GM18502 (cell line): ENCODE results near the gene NFATC2.

Source experiments
- ATAC-seq: cut with Tn5 transposase; IDR thresholded peaks from one replicate; pipeline ENCODE4 v1.9.1; 2021; ENCODE audit warnings: mild to moderate bottlenecking; ENCODE audit not compliant: unreplicated experiment, poor library complexity

NFATC2 gene

DNA sequence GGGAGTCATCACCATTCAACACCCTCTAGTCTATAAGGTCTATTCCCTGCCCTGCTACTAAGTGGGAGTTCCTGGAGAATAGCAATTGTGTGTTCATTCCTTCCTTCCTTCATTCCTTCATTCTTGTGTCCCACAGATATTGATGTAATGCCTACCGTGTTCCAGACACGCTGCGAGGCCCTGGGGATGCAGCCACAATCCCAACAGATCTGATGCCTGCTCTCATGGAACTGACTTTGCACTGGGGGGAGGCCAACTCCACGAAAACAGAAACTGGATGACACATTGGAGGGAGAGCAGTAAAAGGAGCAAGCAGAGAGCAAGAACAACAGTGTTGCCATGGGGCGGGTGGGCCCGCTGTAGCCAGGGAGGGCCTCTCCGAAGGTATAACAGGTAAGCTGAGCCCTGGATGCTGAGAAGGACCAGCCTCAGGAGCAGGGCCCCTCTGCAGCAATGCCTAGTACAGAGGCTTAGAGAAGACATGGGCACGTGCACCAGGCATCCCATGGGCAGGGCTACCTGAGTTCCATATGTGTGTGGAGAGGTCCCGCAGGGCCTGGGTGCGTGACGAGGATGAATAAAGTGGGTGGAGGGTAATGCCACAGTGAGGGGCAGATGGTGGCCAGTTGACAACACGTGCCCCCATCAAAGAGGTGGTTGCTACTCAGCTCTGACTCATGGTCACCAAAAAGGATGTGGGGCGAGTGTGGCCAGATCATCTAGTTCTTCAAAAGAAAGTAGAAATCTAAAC, 173.9 kb downstream of the NFATC2 start:
- no peak for ATAC-seq

DNA sequence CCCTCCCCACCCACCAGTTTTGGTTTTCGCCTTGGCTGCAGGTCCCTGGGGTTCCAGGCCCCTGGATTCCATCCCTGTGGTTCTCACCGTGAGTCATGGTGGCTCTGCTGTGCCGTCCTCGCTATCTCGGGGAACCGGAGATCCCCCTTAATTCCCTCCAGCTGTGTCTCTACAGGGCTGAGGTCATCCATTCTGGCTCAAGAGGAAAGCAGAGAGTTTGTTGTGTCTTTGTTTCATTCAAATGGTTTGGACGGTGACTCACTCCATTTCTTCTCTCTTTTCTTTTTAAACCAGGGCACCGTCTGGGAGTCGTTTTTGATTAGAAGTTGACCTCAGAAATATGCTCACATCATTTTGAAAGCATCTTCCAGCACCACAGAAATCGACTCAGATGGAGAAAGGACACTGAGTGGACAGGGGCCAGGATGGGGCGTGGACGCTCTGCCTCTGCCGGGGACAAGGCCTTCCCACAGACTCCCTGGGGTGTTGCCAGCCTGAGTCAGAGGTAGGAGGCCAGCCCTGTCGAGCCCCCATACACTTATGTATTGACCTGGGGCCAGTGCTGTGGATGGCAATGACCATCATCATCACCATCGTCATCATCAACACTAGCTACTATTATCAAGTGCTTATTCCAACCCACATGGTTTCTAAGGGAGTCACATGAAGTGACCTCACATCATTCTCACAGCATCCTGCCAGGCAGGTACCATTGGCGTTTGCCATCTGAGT, 176.2 kb downstream of the NFATC2 start:
- ATAC-seq, result no peak

DNA sequence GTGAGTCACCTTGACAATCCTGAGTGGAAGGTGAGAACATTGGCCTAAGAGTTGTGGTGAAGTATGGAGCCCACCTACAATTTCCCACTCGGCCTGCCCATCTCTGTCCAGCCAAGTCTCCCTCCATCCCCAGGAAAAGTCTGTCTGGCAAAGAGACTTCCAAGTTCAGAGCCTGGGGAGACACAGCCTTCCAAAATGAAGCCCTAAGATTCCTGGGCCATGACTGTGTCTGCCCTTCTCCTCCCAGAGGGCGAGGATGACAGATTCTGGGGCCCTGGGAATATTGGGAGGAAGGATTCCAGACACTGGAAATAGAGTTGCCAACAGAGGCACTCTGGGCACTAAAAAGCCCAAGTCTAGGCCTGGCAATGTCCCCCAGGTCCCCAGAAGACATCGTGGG, 176.8 kb downstream of the NFATC2 start:
- no peak for ATAC-seq

DNA sequence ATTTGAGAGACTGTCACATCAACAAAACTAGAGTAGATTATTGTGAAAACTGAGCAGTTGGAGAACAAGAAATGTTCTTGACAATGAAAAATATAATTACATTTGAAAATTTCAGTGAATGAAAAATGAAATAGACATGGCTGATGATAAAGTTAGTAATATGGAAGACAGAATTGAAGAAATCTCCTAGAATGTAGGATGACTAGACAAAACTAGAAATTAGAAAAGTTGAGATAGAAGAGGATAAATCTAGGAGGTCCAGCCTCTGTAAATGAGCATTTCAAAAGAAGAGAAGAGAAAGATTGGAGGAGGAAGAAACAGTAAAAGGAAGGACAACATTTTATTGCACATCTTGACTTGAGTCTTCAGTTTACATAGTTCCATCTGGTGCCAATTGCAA, 178.7 kb downstream of the NFATC2 start:
- no peak for ATAC-seq

DNA sequence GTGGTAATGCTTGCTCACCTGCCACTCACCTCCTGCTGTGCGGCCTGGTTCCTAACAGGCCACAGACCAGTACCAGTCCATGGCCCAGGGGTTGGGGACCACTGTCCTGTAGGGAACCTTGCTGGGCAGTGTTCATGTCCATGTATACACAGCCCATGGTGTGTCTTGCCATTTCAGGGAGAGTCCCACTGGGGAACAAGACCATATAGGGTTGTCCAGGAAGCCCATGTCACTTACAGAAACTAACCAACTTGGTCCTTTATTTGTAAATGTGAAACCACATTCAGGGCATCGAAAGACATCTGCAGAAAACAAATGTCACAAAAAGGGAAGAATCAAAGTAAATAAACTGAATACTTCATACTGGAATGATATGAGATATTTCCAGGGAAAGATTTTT, 179.1 kb downstream of the NFATC2 start:
- no peak for ATAC-seq

DNA sequence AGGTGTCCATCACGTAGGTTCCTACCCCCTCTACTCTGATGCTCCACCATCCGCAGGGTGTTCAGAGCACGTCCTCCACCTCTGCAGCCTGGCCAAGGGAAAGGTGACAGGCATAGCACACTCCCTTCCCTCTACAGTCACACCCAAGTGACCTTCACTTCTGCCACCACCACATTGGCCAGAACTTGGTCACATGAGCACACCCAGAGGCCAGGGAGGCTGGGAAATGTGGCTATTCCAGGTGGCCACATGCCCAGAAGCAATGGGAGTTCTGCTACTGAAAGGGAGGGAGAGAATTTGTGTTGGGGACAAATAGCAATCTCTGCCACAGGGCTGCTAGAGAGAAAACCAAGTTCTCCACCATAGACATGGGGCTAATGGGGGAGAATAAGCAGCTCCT, 180.3 kb downstream of the NFATC2 start:
- no peak for ATAC-seq

DNA sequence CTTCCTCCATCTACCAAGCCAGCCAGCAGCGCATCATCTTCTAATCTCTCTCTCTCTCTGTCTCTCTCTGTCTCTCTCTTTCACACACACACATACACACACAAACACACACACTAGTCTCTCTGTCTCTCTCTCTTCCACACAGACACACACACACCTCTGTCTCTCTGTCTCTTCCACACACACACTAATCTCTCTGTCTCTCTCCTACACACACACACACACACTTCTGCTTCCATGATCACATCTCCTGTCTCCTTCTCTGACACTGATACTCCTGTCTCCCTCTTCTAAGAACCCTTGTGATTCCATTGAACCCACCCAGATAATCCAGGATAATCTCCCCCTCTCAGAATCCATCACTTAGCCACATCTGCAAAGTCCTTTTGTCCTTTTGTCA, 181.3 kb downstream of the NFATC2 start:
- no peak for ATAC-seq

DNA sequence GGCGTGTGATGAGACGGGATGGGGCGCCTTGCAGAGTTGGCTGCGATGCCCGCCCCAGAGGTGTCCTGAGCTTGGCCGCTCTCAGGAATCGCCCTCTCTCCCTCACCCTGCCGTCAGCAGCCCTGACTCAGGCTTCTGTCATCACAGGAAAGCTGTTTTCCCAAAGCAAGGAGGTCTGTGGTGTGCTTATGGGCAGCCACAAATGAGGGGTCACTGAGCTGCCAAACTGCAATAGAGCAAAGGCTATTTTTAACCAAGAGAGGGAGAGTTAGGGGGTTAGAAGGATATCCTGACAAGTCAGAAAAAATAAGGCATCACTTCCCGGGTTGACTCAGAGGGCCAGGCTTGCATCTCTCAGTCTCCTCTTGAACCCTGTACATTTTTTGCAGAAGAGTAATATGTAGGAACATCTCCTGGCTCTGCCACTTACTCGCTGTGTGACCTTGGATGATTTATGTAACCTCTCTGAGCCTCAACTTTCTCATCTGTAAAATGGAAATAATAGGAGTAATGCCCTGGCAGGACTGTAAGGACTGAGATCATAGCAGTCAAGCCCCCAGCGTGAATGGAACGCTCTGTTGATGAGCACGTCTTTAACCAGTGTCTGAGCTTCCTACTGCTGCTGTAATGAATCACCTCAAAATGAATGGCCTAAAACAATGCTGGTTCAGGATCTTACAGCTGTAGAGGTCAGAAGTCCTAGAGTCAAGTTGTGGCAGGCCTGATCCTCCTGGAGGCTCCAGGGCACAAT, 181.9 kb downstream of the NFATC2 start:
- ATAC-seq, result no peak

DNA sequence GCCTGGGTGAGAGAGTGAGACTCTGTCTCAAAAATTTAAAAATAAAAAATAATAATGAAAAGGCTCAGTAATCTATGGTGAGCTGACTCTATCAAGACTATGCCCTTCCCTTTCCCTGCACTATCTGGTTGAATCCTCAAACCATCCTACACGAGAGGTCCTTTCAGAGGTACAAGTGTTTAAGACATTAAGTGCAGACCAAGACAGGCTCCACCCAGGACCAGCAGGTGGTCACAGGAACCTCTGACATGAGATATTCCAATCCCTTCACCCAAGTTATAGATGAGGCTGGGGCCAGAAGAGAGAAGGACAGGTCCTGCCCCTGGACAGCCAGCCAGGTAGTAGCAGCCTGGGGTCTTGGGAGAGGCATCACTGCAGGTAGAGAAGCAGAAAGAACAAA, 182.6 kb downstream of the NFATC2 start:
- no peak for ATAC-seq

DNA sequence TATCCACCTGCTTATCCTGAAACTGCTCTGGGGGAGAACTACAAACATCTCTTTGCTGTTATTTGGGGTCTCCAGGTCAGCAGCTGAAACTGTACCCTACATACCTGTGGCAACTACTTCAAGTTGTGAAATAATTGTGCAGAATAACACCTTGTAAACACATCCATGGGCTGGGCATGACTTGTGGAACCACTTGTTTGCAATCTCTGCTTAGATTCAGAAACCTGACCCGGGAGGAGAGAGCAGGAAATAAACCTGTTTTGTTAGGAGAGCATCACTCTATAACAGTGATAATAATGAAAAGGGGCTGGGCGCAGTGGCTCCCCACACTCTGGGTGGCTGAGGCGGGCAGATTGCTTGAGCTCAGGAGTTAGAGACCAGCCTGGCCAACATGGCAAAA, 183.1 kb downstream of the NFATC2 start:
- no peak for ATAC-seq

DNA sequence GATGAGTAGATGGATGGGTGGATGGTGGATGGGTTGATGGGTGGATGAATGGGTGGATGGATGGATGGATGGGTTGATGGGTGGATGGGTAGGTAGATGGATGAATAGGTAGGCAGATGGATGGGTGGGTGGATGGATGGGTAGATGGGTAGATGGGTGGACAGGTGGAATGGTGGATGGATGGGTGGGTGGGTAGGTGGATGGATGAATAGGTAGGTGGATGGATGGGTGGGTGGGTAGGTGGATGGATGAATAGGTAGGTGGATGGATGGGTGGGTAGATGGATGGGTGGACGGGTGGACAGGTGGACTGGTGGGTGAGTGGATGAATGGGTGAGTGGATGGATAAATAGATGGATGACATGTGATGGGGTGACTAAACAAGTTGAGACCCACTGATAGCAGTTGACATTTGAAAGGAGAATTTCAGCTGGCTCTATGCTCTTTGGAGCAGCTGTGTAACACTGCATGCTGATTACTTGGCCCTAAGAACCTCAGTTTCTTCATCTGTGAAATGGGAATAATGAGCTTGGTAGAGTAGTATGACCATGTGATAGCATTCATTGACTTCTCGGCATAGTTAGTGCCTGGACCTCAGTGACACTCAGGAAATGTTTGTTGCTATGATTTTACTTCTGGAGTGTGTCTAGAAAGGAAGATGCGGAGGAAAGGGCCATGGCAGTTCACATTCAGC, 184.3 kb downstream of the NFATC2 start:
- no peak for ATAC-seq

DNA sequence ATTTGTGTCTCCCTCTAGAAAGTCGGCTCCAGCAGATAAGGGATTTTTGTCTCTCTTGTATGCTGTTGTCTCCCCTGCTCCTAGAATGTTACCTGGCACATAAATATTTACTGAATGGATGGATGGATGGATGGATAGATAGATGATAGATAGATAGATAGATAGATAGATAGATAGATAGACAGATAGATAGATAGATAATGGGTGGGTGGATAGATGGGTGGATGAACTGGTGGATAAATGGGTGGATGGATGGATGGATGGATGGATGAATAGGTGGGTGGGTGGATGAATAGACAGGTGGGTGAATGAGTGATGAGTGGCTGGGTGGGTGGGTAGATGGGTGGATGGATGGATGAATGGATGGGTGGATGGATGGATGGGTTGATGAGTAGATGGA, 185.0 kb downstream of the NFATC2 start:
- no peak for ATAC-seq

DNA sequence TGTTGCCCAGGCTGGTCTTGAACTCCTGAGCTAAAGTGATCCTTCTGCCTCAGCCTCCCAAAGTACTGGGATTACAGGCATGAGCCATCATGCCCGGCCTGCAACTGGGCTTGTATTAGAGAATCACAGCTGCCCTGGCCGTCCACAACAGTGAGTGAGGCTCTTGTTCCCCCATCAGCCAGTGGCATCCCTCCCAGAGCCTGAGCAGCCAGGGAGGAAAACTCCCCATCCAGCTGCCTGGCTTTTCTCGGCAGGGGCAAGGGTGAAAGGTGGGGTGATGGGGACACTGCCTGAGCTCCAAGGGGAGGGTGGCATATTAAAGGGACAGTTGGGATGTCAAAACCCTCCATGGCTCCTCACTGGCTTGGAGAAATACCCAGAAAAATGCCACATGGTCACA, 185.6 kb downstream of the NFATC2 start:
- ATAC-seq, result no peak

DNA sequence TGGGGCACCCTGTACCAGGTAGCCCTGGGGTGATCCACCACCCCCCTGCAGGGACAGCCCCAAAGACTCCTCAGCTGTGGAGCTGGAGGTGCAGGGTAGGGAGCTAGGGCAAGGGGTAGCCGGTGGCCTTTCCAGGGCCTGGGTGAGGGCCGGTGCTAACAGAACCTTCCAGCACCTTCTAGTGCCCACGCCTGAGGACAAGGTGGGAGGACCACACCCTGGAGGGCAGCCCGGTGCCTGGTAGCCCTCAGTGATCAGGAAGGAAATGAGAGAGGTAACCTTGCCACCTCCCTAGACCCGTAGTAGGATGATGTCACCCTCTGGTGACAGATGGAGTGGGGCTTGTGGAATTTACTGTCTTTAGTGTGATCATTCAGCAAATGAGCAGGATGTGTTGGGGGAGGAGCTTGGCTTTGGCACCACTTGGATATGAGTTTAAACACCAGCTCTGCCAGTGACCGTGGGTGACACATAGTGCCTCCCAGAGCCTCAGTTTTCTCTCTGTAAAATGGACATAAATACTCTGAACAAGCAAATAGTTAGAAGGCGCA, 187.7 kb downstream of the NFATC2 start:
- ATAC-seq, result no peak

DNA sequence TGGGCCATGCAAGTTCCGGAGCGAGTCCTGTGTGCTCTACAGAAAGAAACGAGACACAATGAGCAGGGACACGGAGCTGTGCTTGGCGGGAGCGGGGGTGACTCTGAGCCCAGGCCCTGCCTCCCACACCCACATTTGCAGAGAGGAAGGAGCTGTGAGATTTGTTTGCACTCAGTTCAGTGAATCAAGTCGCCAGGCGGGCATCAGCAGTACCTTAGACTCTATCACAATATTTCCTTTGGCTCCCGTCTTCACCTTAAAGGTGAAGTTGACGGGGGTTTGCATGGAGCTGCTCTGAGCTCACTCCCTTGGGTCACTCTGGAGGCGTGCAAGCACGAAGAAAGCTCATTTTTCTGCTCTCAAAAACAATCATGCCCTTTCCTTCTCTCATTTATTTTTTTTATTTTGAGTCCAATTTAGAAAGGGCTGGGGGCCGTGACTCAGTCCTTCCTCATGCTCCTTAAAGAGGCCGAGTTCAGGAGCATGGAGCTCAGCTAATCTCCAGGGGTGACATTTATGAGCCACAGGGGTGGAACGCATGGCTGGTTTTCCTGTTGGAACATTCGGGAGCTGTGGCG, 188.2 kb downstream of the NFATC2 start:
- ATAC-seq, result no peak

DNA sequence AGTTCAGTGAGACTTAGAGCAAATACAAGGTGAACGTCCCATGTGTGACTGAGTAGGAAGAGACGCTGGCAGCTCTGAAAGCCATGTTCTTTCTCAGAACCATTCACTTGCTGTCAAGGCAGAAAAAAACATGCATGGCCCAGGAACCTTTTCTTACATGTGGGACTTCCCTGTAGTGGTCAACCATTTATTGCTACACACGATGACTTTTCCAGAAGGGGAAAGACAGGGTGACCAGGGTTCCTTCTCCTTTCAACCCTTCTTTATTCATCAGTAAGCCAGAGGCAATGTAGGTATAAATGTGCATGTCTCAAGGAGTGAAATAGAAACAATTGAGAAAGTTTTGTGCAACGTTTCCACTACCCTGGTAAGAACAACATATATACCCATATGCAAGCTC, 189.0 kb downstream of the NFATC2 start:
- ATAC-seq, result no peak

DNA sequence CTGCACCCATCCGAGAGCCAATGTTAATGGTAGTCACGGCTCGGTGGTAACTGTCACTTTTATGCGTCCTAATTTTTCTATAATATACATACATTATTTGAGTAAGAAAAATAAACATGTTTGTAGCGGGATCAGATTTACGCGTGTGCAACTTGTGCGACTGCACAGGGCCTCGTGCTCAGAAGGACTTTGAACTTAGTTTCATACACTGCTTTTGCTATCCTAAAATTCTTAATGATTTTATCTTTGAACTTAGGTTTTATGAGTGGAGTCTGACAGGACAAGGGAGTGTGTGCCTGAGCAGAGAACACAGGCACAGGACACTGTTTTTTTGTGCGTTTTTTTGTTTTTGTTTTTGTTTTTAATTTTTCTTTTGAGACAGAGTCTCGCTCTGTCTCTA, 189.7 kb downstream of the NFATC2 start:
- no peak for ATAC-seq

DNA sequence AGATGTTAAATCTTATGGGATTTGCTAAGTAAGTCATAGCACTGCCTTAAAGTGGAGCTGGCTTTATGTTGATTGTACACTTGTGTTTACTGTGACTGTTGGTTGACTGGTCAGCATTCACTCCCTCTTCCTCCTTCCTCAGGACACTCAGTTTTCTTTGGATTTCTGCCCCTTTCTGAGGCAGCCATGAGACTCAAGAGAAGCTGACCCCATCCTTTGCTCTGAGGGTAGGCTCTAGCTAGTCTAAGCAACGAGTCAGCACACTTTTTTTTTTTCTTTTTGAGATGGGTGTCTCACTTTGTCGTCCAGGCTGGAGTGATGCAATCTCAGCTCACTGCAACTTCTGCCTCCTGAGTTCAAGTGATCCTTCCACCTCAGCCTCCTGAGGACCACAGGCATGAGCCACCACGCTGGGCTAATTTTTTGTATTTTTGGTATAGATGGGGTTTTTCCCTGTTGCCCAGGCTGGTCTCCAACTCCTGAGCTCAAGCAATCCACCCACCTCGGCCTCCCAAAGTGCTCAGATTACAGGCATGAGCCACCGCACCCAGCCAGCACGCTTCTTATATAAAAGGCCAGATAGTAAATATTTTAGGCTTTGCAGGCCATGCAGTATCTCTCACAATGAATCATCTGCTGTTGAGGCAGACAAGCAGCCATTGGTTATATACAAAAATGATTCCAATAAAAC, 191.4 kb downstream of the NFATC2 start:
- ATAC-seq, result no peak

DNA sequence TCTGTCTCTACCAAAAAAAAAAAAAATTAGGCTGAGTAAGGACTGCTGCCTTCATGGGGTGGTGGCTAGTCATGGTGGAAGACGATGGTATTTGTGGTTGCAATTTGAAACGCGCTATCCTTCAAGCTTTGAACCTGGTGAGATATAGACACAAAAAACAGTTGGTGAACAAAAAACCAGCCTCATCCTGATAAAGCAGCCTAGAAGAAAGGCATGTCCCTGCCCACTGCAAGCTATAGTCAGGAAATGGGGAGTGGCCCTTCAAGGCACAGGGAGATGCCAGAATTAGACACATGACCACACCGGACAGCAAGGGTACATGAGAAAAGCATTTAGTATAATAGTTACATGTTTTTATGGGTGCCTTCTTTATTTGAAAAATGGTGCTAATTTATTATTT, 193.6 kb downstream of the NFATC2 start:
- ATAC-seq, result no peak

DNA sequence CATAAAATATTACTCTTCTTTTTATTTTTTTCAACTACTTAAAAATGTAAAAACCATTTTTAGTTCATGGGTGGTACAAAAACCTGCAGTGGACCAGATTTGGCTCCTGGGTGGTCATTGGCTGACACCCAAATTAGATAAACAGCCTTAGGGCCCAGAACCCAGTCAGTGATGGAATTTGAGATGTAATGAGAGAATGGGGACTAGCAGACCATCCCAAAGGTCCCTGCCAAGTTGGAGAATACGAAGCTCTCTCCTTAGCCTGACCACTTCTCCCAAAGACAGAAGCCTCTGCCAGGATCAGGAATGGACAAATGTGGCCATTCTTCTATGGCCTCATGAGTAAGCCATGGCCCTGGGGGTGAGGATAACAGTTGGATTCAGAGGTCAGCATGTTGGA, 194.7 kb downstream of the NFATC2 start:
- no peak for ATAC-seq
